Transverse colon (tissue), 4 donors: ENCODE measurements around the gene ZNF672. TPM values are rescaled to one million over a fixed set of nuclear protein-coding genes. Genes with fewer than 3 reads are reported as not detected.

Source experiments
- DNase-seq: peaks from one replicate; pipeline ENCODE4 v3.0.0-alpha.2; 2019
- H3K27ac ChIP-seq, 4 donors: fragments of 200-600 bp; sonication (generic); 2 replicates each; pipeline ENCODE4 v1.5.1; 2016 to 2018; ENCODE audit warnings: inconsistent platforms in 4 of 4
- H3K27me3 ChIP-seq: fragments of 200-600 bp; sonication (generic); 2 replicates; pipeline ENCODE4 v1.5.1; 2017; ENCODE audit warnings: inconsistent platforms
- H3K36me3 ChIP-seq, 4 donors: fragments of 200-600 bp; sonication (generic); 2 replicates each; pipeline ENCODE4 v1.5.1; 2017 to 2019; ENCODE audit warnings: inconsistent platforms in 4 of 4
- H3K4me1 ChIP-seq, 4 donors: fragments of 200-600 bp; sonication (generic); 2 replicates each; pipeline ENCODE4 v1.5.1; 2017 to 2020; ENCODE audit warnings: inconsistent platforms in 4 of 4
- H3K4me3 ChIP-seq, 4 donors: fragments of 200-600 bp; sonication (generic); 1 replicate in 1 of 4; 2 replicates in 3 of 4; pipeline versions ENCODE4 v1.5.1 to v1.6.1; 2017 to 2019; ENCODE audit warnings: inconsistent platforms in 4 of 4
- H3K9me3 ChIP-seq, 2 donors: fragments of 200-600 bp; sonication (generic); 2 replicates each; pipeline ENCODE4 v1.5.1; 2017 to 2019; ENCODE audit warnings: inconsistent platforms in 2 of 2
- CTCF ChIP-seq, 5 experiments: fragments of 200-600 bp in 3 of 5; fragments of 450-650 bp in 2 of 5; sonication (generic) in 3 of 5; IDR thresholded peaks; 1 replicate in 2 of 5; 2 replicates in 3 of 5; pipeline ENCODE4 v1.5.1; 2016 to 2017; ENCODE audit warnings: antibody characterized with exemption in 5 of 5, inconsistent platforms in 3 of 5, mild to moderate bottlenecking in 2 of 5, moderate library complexity in 1 of 5
- EP300 ChIP-seq: sonication (generic); formaldehyde crosslinking; IDR thresholded peaks from one replicate; pipeline ENCODE4 v1.6.1; 2017; ENCODE audit warnings: antibody characterized with exemption, low read depth
- POLR2A ChIP-seq: fragments of 450-650 bp; IDR thresholded peaks from one replicate; pipeline ENCODE4 v1.6.1; 2016; ENCODE audit warnings: antibody characterized with exemption, mild to moderate bottlenecking, moderate library complexity
- POLR2AphosphoS5 ChIP-seq, 3 donors: sonication (generic); formaldehyde crosslinking; IDR thresholded peaks; one replicate each; pipeline ENCODE4 v1.6.1; 2016; ENCODE audit warnings: antibody characterized with exemption in 3 of 3
- WGBS, 2 donors: methylation state at CpG; one replicate each; pipeline ENCODE4 v1.1.5; 2018; ENCODE audit warnings: low coverage in 1 of 2; 5-methylcytosine and 5-hydroxymethylcytosine counted together
- in situ Hi-C, 4 donors: fragments of 200-750 bp; cut with MboI; loops; one replicate each; pipeline versions ENCODE4 v1.15.0 to v1.15.1; 2017; ENCODE audit warnings: low sequenced_read_pairs in 3 of 4, low pct_ligation_motif_present in 1 of 4, low pct_unique_long_range_greater_than_20kb in 1 of 4
- intact Hi-C: fragments of 100-400 bp; cut with DNase I; formaldehyde crosslinking; loops from one replicate; pipeline ENCODE4 v1.15.1; 2023; ENCODE audit warnings: low total_unique reads
- total RNA-seq, 4 donors: library from RNA; depleted of rRNA; stranded (reverse); fragments of >200 nt; gene quantifications; one replicate each; pipeline ENCODE4 v1.1.0, GENCODE V29; 2016

ZNF672 gene
- total RNA-seq, 4 donors from 2014 or later: 34.8 to 53.1 (median 44.7) TPM

DNA sequence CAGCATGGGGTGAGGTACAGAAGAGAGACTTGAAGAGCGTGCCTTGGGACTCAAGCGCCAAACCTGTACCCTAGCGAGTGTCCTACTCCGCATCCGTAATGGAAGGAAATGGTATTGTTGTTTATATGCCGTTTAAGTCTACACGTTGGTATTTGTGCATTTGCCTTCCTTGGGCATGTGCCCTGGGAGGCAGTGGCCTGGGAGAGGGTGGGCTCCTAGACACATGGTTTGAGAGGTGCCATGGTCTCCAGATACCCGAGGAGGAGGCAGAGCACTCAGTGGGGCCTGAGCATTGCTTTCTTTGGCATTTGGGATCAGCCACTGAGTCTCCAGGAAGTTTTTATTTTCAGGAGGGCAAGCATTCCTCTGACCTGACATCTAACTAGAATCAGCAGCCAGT is 6.5 kb downstream of the ZNF672 start:
- H3K9me3 ChIP-seq: no peaks in the 10 kb centered on the region
- H3K27me3 ChIP-seq: no peaks in the 10 kb centered on the region
- peaks cover 5 to 19% (median 9%) of the 10 kb centered on the region in 4 donors for H3K4me1 ChIP-seq
- no peak overlapping the region for H3K4me3 ChIP-seq
- TF ChIP-seq EP300 (no peak), POLR2AphosphoS5 (IDR thresholded peaks at IDR 0.05) (no peak), CTCF (IDR thresholded peaks at IDR 0.05) (no peak), POLR2A (no peak)
- 94% methylated on average over 7 to 8 of the region's 8 CpGs for WGBS, 2 donors
- DNase-seq: no peak
- in situ Hi-C loops: no loop called here
- intact Hi-C loops: no loop called here
- no peak overlapping the region for H3K27ac ChIP-seq
- peaks cover 0 to 46% (median 20%) of the 10 kb centered on the region in 4 donors for H3K36me3 ChIP-seq

DNA sequence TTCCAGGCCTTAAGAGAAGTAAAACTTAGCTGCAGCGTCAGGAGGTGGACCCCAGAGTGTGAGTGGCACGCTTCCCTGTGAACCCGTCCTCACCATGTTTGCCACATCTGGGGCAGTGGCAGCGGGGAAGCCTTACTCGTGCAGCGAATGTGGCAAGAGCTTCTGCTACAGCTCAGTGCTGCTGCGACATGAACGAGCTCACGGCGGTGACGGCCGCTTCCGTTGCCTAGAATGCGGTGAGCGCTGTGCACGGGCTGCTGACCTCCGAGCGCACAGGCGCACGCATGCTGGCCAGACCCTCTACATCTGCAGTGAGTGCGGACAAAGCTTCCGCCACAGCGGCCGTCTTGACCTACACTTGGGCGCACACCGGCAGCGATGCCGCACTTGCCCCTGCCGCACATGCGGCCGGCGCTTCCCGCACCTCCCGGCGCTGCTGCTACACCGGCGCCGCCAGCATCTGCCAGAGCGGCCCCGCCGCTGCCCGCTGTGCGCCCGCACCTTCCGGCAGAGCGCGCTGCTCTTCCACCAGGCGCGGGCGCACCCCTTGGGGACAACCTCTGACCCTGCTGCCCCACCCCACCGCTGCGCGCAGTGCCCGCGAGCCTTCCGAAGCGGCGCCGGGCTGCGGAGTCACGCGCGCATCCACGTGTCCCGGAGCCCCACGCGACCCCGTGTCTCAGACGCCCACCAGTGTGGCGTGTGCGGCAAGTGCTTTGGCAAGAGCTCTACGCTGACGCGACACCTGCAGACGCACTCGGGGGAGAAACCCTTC is 9.3 kb downstream of the ZNF672 start:
- no peaks in the 10 kb centered on the region for H3K27me3 ChIP-seq
- 98% methylated on average over 76 of the region's 76 CpGs; no CpG with 5 or more reads in 1 of the 2 donors for WGBS, 2 donors
- intact Hi-C loops: no loop called here
- H3K4me3 ChIP-seq: no peak overlapping the region
- no peak overlapping the region for H3K27ac ChIP-seq
- no peaks in the 10 kb centered on the region for H3K9me3 ChIP-seq
- TF ChIP-seq EP300: no peak
- TF ChIP-seq POLR2AphosphoS5 (IDR thresholded peaks at IDR 0.05): no peak
- TF ChIP-seq POLR2A: no peak
- no peak for TF ChIP-seq CTCF (IDR thresholded peaks at IDR 0.05)
- in situ Hi-C loops: no loop called here
- no peak for DNase-seq
- peaks cover 0 to 46% (median 23%) of the 10 kb centered on the region in 4 donors for H3K36me3 ChIP-seq
- no peaks in the 10 kb centered on the region for H3K4me1 ChIP-seq

DNA sequence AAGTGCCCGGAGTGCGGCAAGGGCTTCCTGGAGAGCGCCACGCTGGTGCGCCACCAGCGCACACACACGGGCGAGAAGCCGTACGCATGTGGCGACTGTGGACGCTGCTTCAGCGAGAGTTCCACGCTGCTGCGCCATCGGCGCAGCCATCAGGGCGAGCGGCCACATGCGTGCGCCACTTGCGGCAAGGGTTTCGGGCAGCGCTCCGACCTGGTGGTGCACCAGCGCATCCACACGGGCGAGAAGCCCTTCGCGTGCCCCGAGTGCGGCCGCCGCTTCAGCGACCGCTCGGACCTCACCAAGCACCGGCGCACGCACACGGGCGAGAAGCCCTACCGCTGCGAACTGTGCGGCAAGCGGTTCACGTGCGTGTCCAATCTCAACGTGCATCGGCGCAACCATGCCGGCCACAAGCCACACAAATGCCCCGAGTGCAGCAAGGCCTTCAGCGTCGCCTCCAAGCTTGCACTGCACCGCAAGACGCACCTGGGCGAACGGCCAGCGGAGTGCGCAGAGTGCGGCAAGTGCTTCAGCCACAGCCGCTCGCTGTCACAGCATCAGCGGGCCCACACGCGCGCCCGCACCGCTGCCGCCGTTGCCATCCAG is 10.0 kb downstream of the ZNF672 start:
- H3K9me3 ChIP-seq: no peaks in the 10 kb centered on the region
- intact Hi-C loops (no loop called here), in situ Hi-C loops (no loop called here)
- no peaks in the 10 kb centered on the region for H3K4me1 ChIP-seq
- H3K4me3 ChIP-seq: no peak overlapping the region
- H3K36me3 ChIP-seq: peaks cover 0 to 46% (median 23%) of the 10 kb centered on the region in 4 donors
- TF ChIP-seq CTCF (IDR thresholded peaks at IDR 0.05): no peak
- TF ChIP-seq EP300: no peak
- TF ChIP-seq POLR2AphosphoS5 (IDR thresholded peaks at IDR 0.05): no peak
- no peak for TF ChIP-seq POLR2A
- no peaks in the 10 kb centered on the region for H3K27me3 ChIP-seq
- H3K27ac ChIP-seq: no peak overlapping the region
- WGBS, 2 donors: 97% methylated on average over 72 of the region's 72 CpGs; no CpG with 5 or more reads in 1 of the 2 donors
- no peak for DNase-seq

DNA sequence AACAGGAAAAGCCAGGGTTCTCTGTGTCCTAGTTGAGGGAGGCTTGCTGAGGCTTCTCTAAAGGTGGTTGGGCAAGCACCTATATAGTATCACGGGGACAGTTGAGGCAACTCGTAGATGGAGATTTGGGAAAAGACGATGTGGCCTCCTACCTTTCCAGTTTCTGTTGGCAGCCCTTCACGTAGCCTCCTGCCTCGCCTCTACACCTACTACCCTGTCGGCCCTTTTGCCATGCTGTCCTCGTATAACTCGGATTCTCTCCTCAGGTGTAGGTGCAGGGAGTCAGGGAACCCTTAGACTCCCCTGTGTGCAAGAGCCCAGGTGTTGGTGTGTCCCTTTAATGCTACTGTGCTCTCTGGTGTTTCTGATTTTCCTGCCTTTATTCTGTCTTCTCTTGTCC is 10.6 kb downstream of the ZNF672 start:
- no peak for TF ChIP-seq CTCF (IDR thresholded peaks at IDR 0.05)
- no peak for TF ChIP-seq EP300
- TF ChIP-seq POLR2A: no peak
- no peak for TF ChIP-seq POLR2AphosphoS5 (IDR thresholded peaks at IDR 0.05)
- Histone ChIP-seq H3K36me3 (peaks cover 0 to 46% (median 23%) of the 10 kb centered on the region in 4 donors), H3K4me3 (no peak overlapping the region), H3K4me1 (no peaks in the 10 kb centered on the region), H3K9me3 (no peaks in the 10 kb centered on the region), H3K27ac (no peak overlapping the region), H3K27me3 (no peaks in the 10 kb centered on the region)
- 89 to 90% methylated on average over 6 to 8 of the region's 8 CpGs for WGBS, 2 donors
- in situ Hi-C loops (no loop called here), intact Hi-C loops (no loop called here)
- no peak for DNase-seq
